Heart left ventricle (tissue), 13 donors: Measurements from ENCODE around the gene ZBTB24.

Source experiments
- POLR2A ChIP-seq, 2 donors: fragments of 450-650 bp; IDR thresholded peaks; one replicate each; pipeline ENCODE4 v1.6.1; 2017; ENCODE audit warnings: antibody characterized with exemption in 2 of 2, mild to moderate bottlenecking in 2 of 2, moderate library complexity in 2 of 2
- TF ChIP-seq, protein P1 (sequence below), 12 donors: fragments of 200-600 bp; sonication (generic) in 4 of 12; IDR thresholded peaks; one replicate each; pipeline versions ENCODE4 v1.5.0 to v1.8.0; 2018 to 2022; ENCODE audit warnings: antibody characterized with exemption in 12 of 12, mild to moderate bottlenecking in 5 of 12
- donor health status: ischemic (EF 13 %, LVEDD 7.1; RV severe dilation, severe dysfunction).
- donor health status: DM: no; HTN: yes; CAD: no.
- donor health status: DM: no; HTN: no; CAD: no.
- donor health status: ischemic (EF 25% LVEDD 6.9; RV normal size, moderate dysfunction).
- donor health status: ischemic (EF 25% LVEDD 5.7; RV mildly dilated, moderate dysfunction).
- donor health status: ischemic (EF 35%, LVEDD 5.7; RV mildly dilated, moderate dysfunction).
- donor health status: nonischemic (EF 11% LVEDD 7.7; RV severe dilation, severe dysfunction).
- donor health status: DM: yes; HTN: yes; CAD: no.
- donor health status: PGD.
- donor health status: ischemic (EF 29% LVEDD 5.4; RV normal size, mild dysfunction).
- donor health status: nonischemic (EF 23%, LVEDD 6.1; RV moderate dilation, normal function).

DNA sequence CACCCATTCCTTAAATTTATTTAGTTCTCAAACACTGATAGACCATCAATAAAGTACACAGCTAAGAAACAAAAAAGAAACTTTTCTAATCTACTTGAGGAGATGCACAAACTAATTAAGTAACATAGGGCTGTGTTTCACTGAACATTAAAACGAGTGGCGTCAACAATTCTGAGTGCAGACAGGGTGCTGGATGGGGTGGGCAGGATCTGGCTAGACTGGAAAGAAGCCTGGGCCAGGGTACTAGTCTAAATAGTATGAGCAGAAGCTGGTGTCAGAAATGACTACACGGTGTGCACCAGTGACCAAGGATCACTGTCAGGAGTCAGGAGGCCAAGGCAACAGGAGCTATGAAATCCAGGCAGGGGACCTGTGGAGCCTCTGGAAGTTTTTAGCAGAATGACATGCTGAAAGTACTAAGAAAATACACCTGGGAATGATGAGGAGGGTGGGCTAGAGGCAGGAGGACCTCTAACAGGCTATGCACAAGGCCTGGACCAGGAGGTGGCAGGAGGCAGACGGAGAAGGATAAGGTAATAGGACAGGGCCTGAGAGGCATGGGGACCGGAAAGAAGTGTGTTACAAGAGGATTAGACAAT, 13.3 kb downstream of the ZBTB24 start:
- TF ChIP-seq, protein P1, sequence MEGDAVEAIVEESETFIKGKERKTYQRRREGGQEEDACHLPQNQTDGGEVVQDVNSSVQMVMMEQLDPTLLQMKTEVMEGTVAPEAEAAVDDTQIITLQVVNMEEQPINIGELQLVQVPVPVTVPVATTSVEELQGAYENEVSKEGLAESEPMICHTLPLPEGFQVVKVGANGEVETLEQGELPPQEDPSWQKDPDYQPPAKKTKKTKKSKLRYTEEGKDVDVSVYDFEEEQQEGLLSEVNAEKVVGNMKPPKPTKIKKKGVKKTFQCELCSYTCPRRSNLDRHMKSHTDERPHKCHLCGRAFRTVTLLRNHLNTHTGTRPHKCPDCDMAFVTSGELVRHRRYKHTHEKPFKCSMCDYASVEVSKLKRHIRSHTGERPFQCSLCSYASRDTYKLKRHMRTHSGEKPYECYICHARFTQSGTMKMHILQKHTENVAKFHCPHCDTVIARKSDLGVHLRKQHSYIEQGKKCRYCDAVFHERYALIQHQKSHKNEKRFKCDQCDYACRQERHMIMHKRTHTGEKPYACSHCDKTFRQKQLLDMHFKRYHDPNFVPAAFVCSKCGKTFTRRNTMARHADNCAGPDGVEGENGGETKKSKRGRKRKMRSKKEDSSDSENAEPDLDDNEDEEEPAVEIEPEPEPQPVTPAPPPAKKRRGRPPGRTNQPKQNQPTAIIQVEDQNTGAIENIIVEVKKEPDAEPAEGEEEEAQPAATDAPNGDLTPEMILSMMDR (IDR thresholded peaks at IDR 0.05), result no peak
- no peak for TF ChIP-seq POLR2A (IDR thresholded peaks at IDR 0.05)
